ENCODE data around the gene DSN1. TPM values are rescaled to one million over a fixed set of nuclear protein-coding genes. Genes with fewer than 3 reads are reported as not detected.

Gene DSN1
- total RNA-seq, 1 donor from 2014 or later, result 24.0 TPM

DNA sequence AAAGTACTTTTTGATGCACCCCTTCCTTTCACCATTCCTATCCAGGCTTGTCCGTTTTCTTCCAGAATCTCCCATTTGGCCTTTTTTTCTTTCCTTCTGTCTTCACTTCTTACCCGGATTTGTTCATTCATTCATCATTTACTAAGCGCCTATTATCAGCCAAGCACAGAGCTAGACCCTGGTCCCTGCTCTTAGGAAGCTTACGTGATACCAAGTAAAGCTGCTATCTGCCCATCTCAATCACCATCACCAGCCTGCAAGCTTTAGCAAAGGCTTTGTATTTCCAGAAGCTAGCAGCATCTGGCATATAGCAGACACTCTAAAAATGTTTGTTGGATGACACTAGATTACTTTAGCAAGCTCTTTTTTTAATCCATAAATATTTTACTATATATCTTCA is 32.5 kb downstream of the DSN1 start:
- Mint-ChIP-seq H3K9me3 (no peaks in the 10 kb centered on the region), H3K27ac (no peak overlapping the region), H3K27me3 (ENCODE audit: low read depth) (no peaks in the 10 kb centered on the region), H3K4me3 (ENCODE audit: low read depth) (no peak overlapping the region), H3K4me1 (ENCODE audit: low read depth) (peaks cover 22% of the 10 kb centered on the region), H3K36me3 (ENCODE audit: low read depth) (no peaks in the 10 kb centered on the region)
- DNase-seq (ENCODE audit: low spot score), result no peak
- intact Hi-C loops (cut with micrococcal nuclease), result no loop called here

DNA sequence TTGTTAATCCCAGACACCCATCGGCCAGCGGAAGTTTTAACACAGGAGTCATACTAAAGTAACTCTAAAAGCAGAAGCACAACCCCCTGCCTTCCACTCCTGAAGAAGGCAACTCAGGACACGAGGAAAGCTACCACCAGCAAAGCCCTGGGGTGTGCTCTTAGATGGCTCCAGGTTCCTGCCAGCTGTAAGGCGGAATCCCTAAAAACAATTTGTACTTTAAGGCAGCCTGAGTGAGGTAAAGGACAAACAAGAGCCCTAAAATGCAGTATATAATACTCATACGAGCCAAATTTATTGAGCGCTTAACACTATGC is 36.4 kb downstream of the DSN1 start:
- Mint-ChIP-seq H3K4me3 (ENCODE audit: low read depth) (no peak overlapping the region), H3K27ac (no peak overlapping the region), H3K27me3 (ENCODE audit: low read depth) (no peaks in the 10 kb centered on the region), H3K9me3 (no peaks in the 10 kb centered on the region), H3K4me1 (ENCODE audit: low read depth) (peaks cover 27% of the 10 kb centered on the region), H3K36me3 (ENCODE audit: low read depth) (no peaks in the 10 kb centered on the region)
- DNase-seq (ENCODE audit: low spot score), result no peak
- intact Hi-C loops (cut with micrococcal nuclease), result no loop called here

DNA sequence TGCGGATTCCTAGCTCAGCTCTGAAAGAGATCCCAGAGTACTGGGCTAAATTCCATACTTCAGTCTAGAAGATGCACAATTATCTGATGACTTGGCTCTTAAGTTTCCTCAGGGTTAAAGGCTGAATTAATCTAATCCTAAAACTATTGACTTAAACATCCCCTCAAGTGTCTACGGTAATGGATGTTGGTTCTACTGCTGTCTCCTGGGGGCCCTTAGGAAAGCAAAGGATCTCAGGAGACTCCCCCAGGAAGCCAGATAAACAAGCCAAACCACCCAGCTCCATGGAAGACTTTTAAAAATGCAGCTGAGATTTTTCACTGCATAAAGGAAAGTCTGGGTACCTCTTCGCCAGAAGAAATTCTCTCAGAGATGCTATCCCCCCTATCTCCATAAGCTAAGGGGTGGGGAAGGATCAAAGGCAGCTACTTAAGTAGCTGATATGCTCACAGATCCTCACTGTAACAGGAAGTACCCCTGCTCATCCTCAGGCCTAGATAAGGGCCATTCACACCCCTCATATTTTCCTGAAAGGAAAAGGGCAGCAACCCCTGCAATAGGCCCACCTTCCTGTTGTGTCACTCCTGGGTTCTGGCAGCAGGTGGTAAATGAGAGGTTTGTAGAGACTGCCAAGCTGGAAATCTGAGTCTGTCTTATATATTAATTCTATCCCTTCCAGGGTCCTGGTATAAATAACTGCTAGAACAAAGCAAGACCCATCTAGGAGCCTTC is 36.9 kb downstream of the DSN1 start:
- no peak overlapping the region for H3K27ac Mint-ChIP-seq
- H3K9me3 Mint-ChIP-seq, result no peaks in the 10 kb centered on the region
- H3K4me1 Mint-ChIP-seq (ENCODE audit: low read depth), result peaks cover 26% of the 10 kb centered on the region
- no peaks in the 10 kb centered on the region for H3K36me3 Mint-ChIP-seq (ENCODE audit: low read depth)
- intact Hi-C loops (cut with micrococcal nuclease), result no loop called here
- no peak overlapping the region for H3K4me3 Mint-ChIP-seq (ENCODE audit: low read depth)
- DNase-seq (ENCODE audit: low spot score), result no peak
- H3K27me3 Mint-ChIP-seq (ENCODE audit: low read depth), result no peaks in the 10 kb centered on the region

GRCh38 chr20:36732456-36732855 is 41.1 kb downstream of the DSN1 start:
- DNase-seq (ENCODE audit: low spot score), result no peak
- H3K27ac Mint-ChIP-seq, result peak overlapping the region; percentile 15
- no peak overlapping the region for H3K4me3 Mint-ChIP-seq (ENCODE audit: low read depth)
- no peaks in the 10 kb centered on the region for H3K36me3 Mint-ChIP-seq (ENCODE audit: low read depth)
- no peaks in the 10 kb centered on the region for H3K27me3 Mint-ChIP-seq (ENCODE audit: low read depth)
- no peaks in the 10 kb centered on the region for H3K9me3 Mint-ChIP-seq
- H3K4me1 Mint-ChIP-seq (ENCODE audit: low read depth), result peaks cover 28% of the 10 kb centered on the region
- intact Hi-C loops (cut with micrococcal nuclease), result no loop called here

- no peaks in the 10 kb centered on the region for H3K27me3 Mint-ChIP-seq (ENCODE audit: low read depth)
- no peak overlapping the region for H3K4me3 Mint-ChIP-seq (ENCODE audit: low read depth)
- no peak overlapping the region for H3K27ac Mint-ChIP-seq
- intact Hi-C loops (cut with micrococcal nuclease), result loop anchor here (2.0 kb wide), 2 partner anchors 82 to 116 kb away; partner anchors contain the start of gene SLA2
- H3K4me1 Mint-ChIP-seq (ENCODE audit: low read depth), result peaks cover 16% of the 10 kb centered on the region
- H3K36me3 Mint-ChIP-seq (ENCODE audit: low read depth), result no peaks in the 10 kb centered on the region
- H3K9me3 Mint-ChIP-seq, result no peaks in the 10 kb centered on the region
- DNase-seq (ENCODE audit: low spot score), result no peak
Observed at GRCh38 chr20:36728986-36729385, 44.6 kb downstream of the DSN1 start.

DNA sequence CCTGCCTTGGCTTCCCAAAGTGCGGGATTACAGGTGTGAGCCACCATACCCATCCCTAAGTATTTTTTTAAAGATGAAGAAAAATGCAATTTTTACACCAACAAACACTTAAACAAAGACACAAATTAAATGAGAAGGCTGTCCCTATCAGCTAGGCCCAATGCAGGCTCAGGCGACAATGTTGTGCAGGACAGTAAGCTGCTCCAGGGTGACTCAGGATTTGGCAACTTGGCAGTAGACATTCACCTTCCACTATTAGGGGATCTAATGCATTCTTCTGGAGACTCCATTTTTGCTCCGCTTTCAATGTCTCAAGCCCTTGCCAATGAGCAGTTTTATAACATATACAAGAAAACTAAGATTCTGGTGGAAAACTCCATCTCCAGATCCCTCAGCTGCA is 47.4 kb downstream of the DSN1 start:
- Mint-ChIP-seq H3K36me3 (ENCODE audit: low read depth) (peaks cover 3% of the 10 kb centered on the region), H3K4me1 (ENCODE audit: low read depth) (peaks cover 6% of the 10 kb centered on the region), H3K4me3 (ENCODE audit: low read depth) (no peak overlapping the region), H3K27me3 (ENCODE audit: low read depth) (no peaks in the 10 kb centered on the region), H3K27ac (no peak overlapping the region), H3K9me3 (no peaks in the 10 kb centered on the region)
- DNase-seq (ENCODE audit: low spot score), result no peak
- intact Hi-C loops (cut with micrococcal nuclease), result no loop called here

- H3K36me3 Mint-ChIP-seq (ENCODE audit: low read depth), result peaks cover 10% of the 10 kb centered on the region
- no peak for DNase-seq (ENCODE audit: low spot score)
- no peak overlapping the region for H3K4me3 Mint-ChIP-seq (ENCODE audit: low read depth)
- H3K27me3 Mint-ChIP-seq (ENCODE audit: low read depth), result no peaks in the 10 kb centered on the region
- H3K27ac Mint-ChIP-seq, result peak overlapping the region; percentile 12
- H3K9me3 Mint-ChIP-seq, result no peaks in the 10 kb centered on the region
- H3K4me1 Mint-ChIP-seq (ENCODE audit: low read depth), result peaks cover 5% of the 10 kb centered on the region
- intact Hi-C loops (cut with micrococcal nuclease), result no loop called here
Observed at GRCh38 chr20:36720510-36720909, 53.1 kb downstream of the DSN1 start.

GRCh38 chr20:36717657-36718056 is 55.9 kb downstream of the DSN1 start:
- intact Hi-C loops (cut with micrococcal nuclease), result no loop called here

GRCh38 chr20:36717021-36717420 is 56.5 kb downstream of the DSN1 start:
- Mint-ChIP-seq H3K4me3 (ENCODE audit: low read depth) (no peak overlapping the region), H3K36me3 (ENCODE audit: low read depth) (peaks cover 10% of the 10 kb centered on the region), H3K27me3 (ENCODE audit: low read depth) (no peaks in the 10 kb centered on the region), H3K27ac (no peak overlapping the region), H3K4me1 (ENCODE audit: low read depth) (peaks cover 5% of the 10 kb centered on the region), H3K9me3 (no peaks in the 10 kb centered on the region)
- DNase-seq (ENCODE audit: low spot score), result no peak
- intact Hi-C loops (cut with micrococcal nuclease), result no loop called here

More at GRCh38 chr20:36717657-36718056, 55.9 kb downstream of the DSN1 start:
- H3K4me3 Mint-ChIP-seq (ENCODE audit: low read depth), result no peak overlapping the region
- H3K27me3 Mint-ChIP-seq (ENCODE audit: low read depth), result no peaks in the 10 kb centered on the region
- no peak overlapping the region for H3K27ac Mint-ChIP-seq
- H3K9me3 Mint-ChIP-seq, result no peaks in the 10 kb centered on the region
- no peak for DNase-seq (ENCODE audit: low spot score)
- peaks cover 10% of the 10 kb centered on the region for H3K36me3 Mint-ChIP-seq (ENCODE audit: low read depth)
- H3K4me1 Mint-ChIP-seq (ENCODE audit: low read depth), result peaks cover 5% of the 10 kb centered on the region

GRCh38 chr20:36712775-36713174 is 60.8 kb downstream of the DSN1 start:
- intact Hi-C loops (cut with micrococcal nuclease), result no loop called here
- H3K4me1 Mint-ChIP-seq (ENCODE audit: low read depth), result no peaks in the 10 kb centered on the region
- H3K4me3 Mint-ChIP-seq (ENCODE audit: low read depth), result no peak overlapping the region
- no peak for DNase-seq (ENCODE audit: low spot score)
- no peaks in the 10 kb centered on the region for H3K36me3 Mint-ChIP-seq (ENCODE audit: low read depth)
- no peaks in the 10 kb centered on the region for H3K9me3 Mint-ChIP-seq
- H3K27ac Mint-ChIP-seq, result no peak overlapping the region
- no peaks in the 10 kb centered on the region for H3K27me3 Mint-ChIP-seq (ENCODE audit: low read depth)

DNA sequence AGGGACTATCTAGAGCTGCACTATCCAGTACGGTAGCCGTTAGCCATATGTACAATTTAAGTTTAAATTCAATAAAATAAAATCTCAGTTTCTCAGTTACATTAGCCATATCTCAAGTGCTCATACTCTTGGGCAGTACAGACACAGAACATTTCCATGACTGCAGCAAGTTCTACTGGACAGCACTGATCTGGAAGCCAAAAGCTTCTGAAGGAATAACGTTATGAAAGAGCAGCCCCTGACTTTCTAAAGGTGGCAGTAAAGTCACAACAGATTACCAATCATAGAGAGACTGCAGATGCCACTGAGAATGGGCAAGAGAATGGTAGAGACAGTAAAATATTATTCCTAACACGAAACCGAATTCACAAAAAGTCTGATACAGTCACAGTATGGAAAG is 64.4 kb downstream of the DSN1 start:
- Mint-ChIP-seq H3K4me3 (ENCODE audit: low read depth) (no peak overlapping the region), H3K4me1 (ENCODE audit: low read depth) (peaks cover 2% of the 10 kb centered on the region), H3K9me3 (no peaks in the 10 kb centered on the region), H3K36me3 (ENCODE audit: low read depth) (no peaks in the 10 kb centered on the region), H3K27ac (no peak overlapping the region), H3K27me3 (ENCODE audit: low read depth) (no peaks in the 10 kb centered on the region)
- intact Hi-C loops (cut with micrococcal nuclease), result no loop called here
- DNase-seq (ENCODE audit: low spot score), result no peak

- no peak overlapping the region for H3K4me3 Mint-ChIP-seq (ENCODE audit: low read depth)
- no peak overlapping the region for H3K27ac Mint-ChIP-seq
- intact Hi-C loops (cut with micrococcal nuclease), result no loop called here
- peaks cover 2% of the 10 kb centered on the region for H3K4me1 Mint-ChIP-seq (ENCODE audit: low read depth)
- H3K27me3 Mint-ChIP-seq (ENCODE audit: low read depth), result no peaks in the 10 kb centered on the region
- no peak for DNase-seq (ENCODE audit: low spot score)
- no peaks in the 10 kb centered on the region for H3K9me3 Mint-ChIP-seq
- H3K36me3 Mint-ChIP-seq (ENCODE audit: low read depth), result no peaks in the 10 kb centered on the region
Observed at GRCh38 chr20:36703530-36703929, 70.0 kb downstream of the DSN1 start.

All from activated T-helper 2 cell treated with anti-CD3 and anti-CD28 coated beads, Interferon-gamma antibody, Interleukin-2, Interleukin-4, amounts not matched to agents 10 μg/mL and 5 μg/mL and 100 μg/mL, durations not matched to agents 14 hours and 24 hours and 36 hours (primary cell).